IMR-90 (cell line): ENCODE data around the gene ZNF618. TPM values are rescaled to one million over a fixed set of nuclear protein-coding genes. Genes with fewer than 3 reads are reported as not detected.

ENCODE experiments used
- ATAC-seq: fragments of 200-7000 bp; cut with Tn5 transposase; 2 replicates; pipeline ENCODE4 v1.9.1; 2020; ENCODE audit warnings: low read depth, mild to moderate bottlenecking, moderate library complexity
- BruUV-seq: library from RNA; stranded (reverse); fragments of 400-500 nt; replicated peaks from 2 replicates; lab custom pipeline; 2021; lab: Mats Ljungman, UMichigan
- CTCF ChIA-PET: fragments of 300-600 bp; formaldehyde crosslinking; extraction: SDS; loops from one replicate; lab custom pipeline; 2021; ENCODE audit warnings: antibody characterized with exemption; lab: Yijun Ruan, JAX
- POLR2A ChIA-PET: fragments of 300-600 bp; sonication (Branson Sonifier 250); formaldehyde crosslinking; loops from one replicate; lab custom pipeline; 2022; ENCODE audit warnings: antibody characterized with exemption; ENCODE audit not compliant: unreplicated experiment; lab: Charles Lee
- DNase-seq: peaks from one replicate; pipeline ENCODE4 v3.0.0; 2013
- H2AFZ ChIP-seq: replicated peaks from 2 replicates; pipeline ENCODE3; 2013; ENCODE audit warnings: low read length, mild to moderate bottlenecking; ENCODE audit not compliant: poor library complexity
- H2AK5ac ChIP-seq: 2 replicates; pipeline ENCODE4 v1.6.1; 2013; ENCODE audit warnings: low read depth, low read length, inconsistent platforms
- H2AK9ac ChIP-seq: replicated peaks from 2 replicates; pipeline ENCODE3; 2013; ENCODE audit warnings: mild to moderate bottlenecking, low read depth, low read length, moderate library complexity; ENCODE audit not compliant: poor library complexity
- H2BK120ac ChIP-seq: 2 replicates; pipeline ENCODE4 v1.6.1; 2013; ENCODE audit warnings: low read depth, low read length, inconsistent platforms
- H2BK15ac ChIP-seq: 3 replicates; pipeline ENCODE4 v1.6.1; 2013; ENCODE audit warnings: low read depth, low read length, inconsistent platforms
- H2BK20ac ChIP-seq: 2 replicates; pipeline ENCODE4 v1.6.1; 2013; ENCODE audit warnings: low read depth, mild to moderate bottlenecking, inconsistent platforms, low read length, moderate library complexity
- H2BK5ac ChIP-seq: 2 replicates; pipeline ENCODE4 v1.6.1; 2013; ENCODE audit warnings: mild to moderate bottlenecking, low read depth, low read length, inconsistent platforms; ENCODE audit not compliant: poor library complexity, severe bottlenecking
- H3K14ac ChIP-seq: replicated peaks from 2 replicates; pipeline ENCODE4 v1.6.1; 2013; ENCODE audit warnings: low read depth, low read length, inconsistent platforms
- H3K18ac ChIP-seq: 2 replicates; pipeline ENCODE4 v1.6.1; 2013; ENCODE audit warnings: low read depth, low read length, control low read depth
- H3K23ac ChIP-seq: 2 replicates; pipeline ENCODE4 v1.6.1; 2013; ENCODE audit warnings: low read depth, low read length, inconsistent platforms
- H3K27ac ChIP-seq: 2 replicates; pipeline ENCODE4 v1.5.1; 2013; ENCODE audit warnings: mild to moderate bottlenecking, control low read depth, low read length; ENCODE audit not compliant: insufficient read depth
- H3K27me3 ChIP-seq: 2 replicates; pipeline ENCODE4 v1.6.1; 2013; ENCODE audit warnings: low read length; ENCODE audit not compliant: control insufficient read depth, insufficient read depth
- H3K36me3 ChIP-seq: 2 replicates; pipeline ENCODE4 v1.6.1; 2013; ENCODE audit warnings: low read length, mixed read lengths; ENCODE audit not compliant: control insufficient read depth, insufficient read depth
- H3K4ac ChIP-seq: 2 replicates; pipeline ENCODE4 v1.6.1; 2013; ENCODE audit warnings: low read depth, low read length, inconsistent platforms
- H3K4me1 ChIP-seq: 2 replicates; pipeline ENCODE4 v1.6.1; 2013; ENCODE audit warnings: low read length, mixed read lengths; ENCODE audit not compliant: control insufficient read depth, insufficient read depth
- H3K4me2 ChIP-seq: 2 replicates; pipeline ENCODE4 v1.6.1; 2013; ENCODE audit warnings: low read depth, mild to moderate bottlenecking, control low read depth, low read length, moderate library complexity
- H3K4me3 ChIP-seq: 2 replicates; pipeline ENCODE4 v1.5.1; 2013; ENCODE audit warnings: low read depth, mild to moderate bottlenecking, control low read depth, low read length, moderate library complexity; ENCODE audit not compliant: insufficient read depth
- H3K56ac ChIP-seq: 2 replicates; pipeline ENCODE4 v1.6.1; 2013; ENCODE audit warnings: low read length, inconsistent platforms; ENCODE audit not compliant: insufficient read depth; ENCODE audit errors: extremely low read depth
- H3K79me1 ChIP-seq, 2 experiments: 2 replicates each; pipeline ENCODE4 v1.6.1; 2013; ENCODE audit warnings: low read length in 2 of 2, inconsistent platforms in 1 of 2, low read depth in 1 of 2
- H3K9ac ChIP-seq: 2 replicates; pipeline ENCODE4 v1.6.1; 2013; ENCODE audit warnings: low read depth, low read length, control low read depth
- H3K9me1 ChIP-seq: 2 replicates; pipeline ENCODE4 v1.6.1; 2013; ENCODE audit warnings: low read length, inconsistent platforms; ENCODE audit not compliant: insufficient read depth
- H3K9me3 ChIP-seq: 2 replicates; pipeline ENCODE4 v1.6.1; 2013; ENCODE audit warnings: low read length; ENCODE audit not compliant: control insufficient read depth, insufficient read depth
- H4K20me1 ChIP-seq: 2 replicates; pipeline ENCODE4 v1.6.1; 2013; ENCODE audit warnings: low read length, inconsistent platforms; ENCODE audit not compliant: insufficient read depth
- H4K5ac ChIP-seq: 2 replicates; pipeline ENCODE4 v1.6.1; 2013; ENCODE audit warnings: mild to moderate bottlenecking, low read depth, low read length, control low read depth
- H4K8ac ChIP-seq, 2 experiments: 2 replicates each; pipeline ENCODE4 v1.6.1; 2013; ENCODE audit warnings: low read depth in 2 of 2, low read length in 2 of 2, control low read depth in 1 of 2, inconsistent platforms in 1 of 2
- H4K91ac ChIP-seq: 2 replicates; pipeline ENCODE4 v1.6.1; 2013; ENCODE audit warnings: low read depth, low read length, inconsistent platforms; ENCODE audit not compliant: insufficient read depth
- MAZ ChIP-seq: IDR thresholded peaks from 2 replicates; pipeline ENCODE4 v1.6.1; 2012; ENCODE audit warnings: low read depth, mild to moderate bottlenecking, low read length, improper control_type of control experiment, moderate library complexity, borderline replicate concordance
- USF2 ChIP-seq: fragments of 150-350 bp; IDR thresholded peaks from 2 replicates; pipeline ENCODE4 v1.6.1; 2017; ENCODE audit warnings: mild to moderate bottlenecking, antibody characterized with exemption, low read length, low read depth
- WGBS, 2 experiments: methylation state at CpG; one replicate each; pipeline versions ENCODE4 v1.1.5 to v1.1.7; 2013; ENCODE audit warnings: missing lambda C conversion rate in 2 of 2; ENCODE audit not compliant: insufficient read length in 1 of 2; ENCODE audit errors: extremely low coverage in 2 of 2; 5-methylcytosine and 5-hydroxymethylcytosine counted together
- dilution Hi-C: fragments of 300-500 bp; cut with HindIII; formaldehyde crosslinking; loops from one replicate; pipeline ENCODE4 v1.14.3; 2018; ENCODE audit warnings: low sequenced_read_pairs; ENCODE audit not compliant: unreplicated experiment
- in situ Hi-C: fragments of 300-500 bp; cut with MboI; formaldehyde crosslinking; loops from 3 replicates; pipeline ENCODE4 v1.14.3; 2019; ENCODE audit warnings: low sequenced_read_pairs, inconsistent platforms, mixed read lengths
- intact Hi-C: fragments of 100-400 bp; cut with micrococcal nuclease; formaldehyde crosslinking; loops from 2 replicates; pipeline ENCODE4 v1.10.0; 2022
- polyA plus RNA-seq, 3 experiments: library from polyadenylated mRNA; depleted of rRNA; stranded (reverse); fragments of >200 nt; gene quantifications; 2 replicates each; pipeline ENCODE4 v1.2.3, GENCODE V29; 2012; ENCODE audit warnings: low replicate concordance in 1 of 3
- total RNA-seq: library from RNA; depleted of rRNA; stranded (reverse); fragments of >200 nt; gene quantifications from 2 replicates; pipeline ENCODE4 v1.2.3, GENCODE V29; 2012

ZNF618 gene
- total and polyA plus RNA-seq, 2 of the 4 experiments (the other 2 are of a cell fraction), result 8.2 to 9.4 TPM

- Histone ChIP-seq H4K5ac (no peak overlapping the region), H3K9ac (no peak overlapping the region), H2BK20ac (no peak overlapping the region), H4K91ac (no peak overlapping the region), H3K27ac (no peak overlapping the region), H3K56ac (no peak overlapping the region), H3K4me2 (peak overlapping the region; percentile 78; the same call in 1 of the 2 replicates), H3K4me1 (no peaks in the 10 kb centered on the region), H2AK5ac (no peak overlapping the region), H3K23ac (no peak overlapping the region), H3K79me1 (no peaks in the 10 kb centered on the region), H3K9me3 (peaks cover 14% of the 10 kb centered on the region), H3K18ac (no peak overlapping the region), H3K9me1 (no peaks in the 10 kb centered on the region), H3K14ac (no peak overlapping the region), H2AK9ac (no peak overlapping the region), H3K4ac (no peak overlapping the region), H4K20me1 (no peaks in the 10 kb centered on the region), H2BK15ac (no peak overlapping the region), H4K8ac (no peak overlapping the region), H2BK5ac (no peak overlapping the region), H3K27me3 (peaks cover 68% of the 10 kb centered on the region), H2AFZ (peak overlapping the region; percentile 73), H2BK120ac (no peak overlapping the region), H3K4me3 (peak overlapping the region; percentile 34), H3K36me3 (no peaks in the 10 kb centered on the region)
- BruUV-seq, result no TSS peak
- dilution Hi-C loops, result no loop called here
- ChIA-PET CTCF (interaction anchor here (1.1 to 2.2 kb wide), 2 partner anchors 10 to 16 kb away, joined by 3 to 6 read pairs; no protein-coding TSS in a partner anchor), POLR2A (no interaction called here)
- in situ Hi-C loops, result no loop called here
- intact Hi-C loops, result no loop called here
- TF ChIP-seq MAZ (peak; percentile 42; the same call in 1 of the 2 replicates), USF2 (no peak)
- WGBS, 2 experiments, result 0% methylated on average over 2 of the region's 77 CpGs; no CpG with 5 or more reads in 1 of the 2 experiments
- DNase-seq (no peak), ATAC-seq (peak; percentile 77)
These were observed 222.2 kb downstream of the ZNF618 start for GRCh38 chr9:114098021-114098935.
